ENCODE measurements around the gene ZNF667.

- TF ChIP-seq CTCF (conservative IDR thresholded peaks at IDR 0.05 in 1 of 2, IDR thresholded peaks at IDR 0.05 in 1 of 2; ENCODE audit: extremely low read depth in 1 of 2, insufficient read depth in 1 of 2, low read depth in 1 of 2, low read length in 2 of 2), result no peak
- no peak for TF ChIP-seq EZH2 (IDR thresholded peaks at IDR 0.05; ENCODE audit: borderline replicate concordance, low read length)
Measured at GRCh38 chr19:56403261-56403660, 73.9 kb downstream of the ZNF667 start.
